NCI-H2107 treated with DMSO at 0.1 percent for 48 hours (cell line): Measurements from ENCODE around the gene ABTB1.

ENCODE experiments used
- DNase-seq: peaks from one replicate; lab custom pipeline; 2025; ENCODE audit not compliant: unreplicated experiment; lab: John Stamatoyannopoulos, UW

ABTB1 gene

GRCh38 chr3:127718245-127718915 lies 45.6 kb downstream of the ABTB1 start:
- no peak for DNase-seq

DNA sequence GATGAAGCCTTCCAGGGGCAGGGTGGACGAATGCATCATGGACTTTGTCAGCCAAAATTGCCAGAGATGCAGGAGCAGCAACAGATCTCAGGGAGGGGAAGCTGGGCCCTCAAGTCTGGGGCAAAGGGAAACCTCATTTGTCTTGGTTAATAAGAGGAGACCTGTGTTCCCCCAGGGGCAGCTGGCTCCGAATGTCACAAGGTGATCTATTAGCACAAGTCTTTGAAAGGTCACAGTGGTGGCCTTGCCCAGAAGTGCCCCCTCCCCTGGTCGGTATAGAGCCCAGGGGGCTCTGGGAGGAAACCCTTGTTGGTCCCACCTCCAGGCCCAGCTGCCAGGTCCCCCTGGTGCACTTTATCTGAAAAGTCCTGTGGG lies 46.2 kb downstream of the ABTB1 start:
- DNase-seq, result no peak

DNA sequence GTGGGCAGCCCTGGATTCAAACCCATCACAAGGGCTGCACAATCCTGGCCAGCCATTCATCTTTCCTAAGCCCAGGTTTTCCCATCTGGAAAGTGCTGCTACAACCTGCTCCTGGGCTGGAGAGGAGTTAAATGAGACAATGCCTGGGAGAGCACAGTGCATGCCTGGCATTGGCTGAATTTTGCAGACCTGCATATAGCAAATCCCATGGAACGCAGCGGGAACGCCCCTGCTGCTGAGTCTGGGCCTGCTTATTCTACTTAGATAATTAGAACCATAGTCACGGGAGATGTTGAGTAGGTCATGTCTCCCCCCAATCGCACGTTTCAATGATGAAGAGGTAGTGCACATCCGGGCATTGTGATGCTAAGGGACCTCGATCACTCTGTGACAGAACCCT lies 46.6 kb downstream of the ABTB1 start:
- no peak for DNase-seq

GRCh38 chr3:127720161-127720823 lies 47.5 kb downstream of the ABTB1 start:
- no peak for DNase-seq

DNA sequence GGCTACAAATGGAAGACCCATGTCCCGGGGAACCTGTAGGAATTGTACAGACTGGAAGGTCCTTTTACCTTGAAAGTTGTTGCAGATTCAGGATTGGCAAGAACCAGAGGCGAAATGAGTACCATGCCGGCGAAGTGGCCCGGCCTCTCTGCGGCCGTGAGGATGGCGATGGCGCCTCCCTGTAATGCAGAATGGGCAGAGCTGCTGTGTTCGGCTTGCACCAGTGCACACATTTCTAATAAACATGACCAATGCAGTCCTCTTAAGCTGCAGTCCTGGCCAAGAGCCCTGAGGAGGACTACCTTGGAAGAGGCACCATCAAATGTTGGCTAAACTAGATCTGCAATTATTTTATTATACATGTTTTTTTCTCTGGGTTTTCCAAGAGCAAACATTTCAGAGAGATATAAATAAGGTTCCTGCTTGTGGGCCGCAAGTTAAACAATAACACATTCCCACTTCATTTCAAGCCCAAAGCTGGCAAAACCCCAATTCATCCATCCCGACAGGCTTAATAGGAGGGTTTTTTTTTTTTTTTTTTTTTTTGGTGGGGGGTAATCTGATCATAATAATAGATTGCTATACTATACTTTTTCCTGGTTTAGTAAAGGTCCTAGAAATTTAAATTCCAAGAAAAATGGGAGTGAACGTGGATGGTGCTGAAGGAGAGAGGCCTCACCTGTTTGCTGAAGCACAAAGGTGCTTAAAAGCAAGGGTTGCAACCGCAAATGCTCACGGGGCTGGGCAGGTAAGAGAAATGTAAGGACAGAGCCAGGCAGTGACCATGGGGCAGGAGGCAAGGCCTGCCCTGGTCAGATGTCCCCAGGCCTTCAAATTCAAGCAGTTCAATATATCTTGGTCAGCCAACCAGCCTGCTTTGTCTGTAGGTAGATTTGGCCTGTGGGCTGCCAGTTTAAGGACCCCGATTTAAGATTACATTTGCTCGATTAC lies 48.5 kb downstream of the ABTB1 start:
- no peak for DNase-seq

GRCh38 chr3:127722091-127722784 lies 49.5 kb downstream of the ABTB1 start:
- no peak for DNase-seq

DNA sequence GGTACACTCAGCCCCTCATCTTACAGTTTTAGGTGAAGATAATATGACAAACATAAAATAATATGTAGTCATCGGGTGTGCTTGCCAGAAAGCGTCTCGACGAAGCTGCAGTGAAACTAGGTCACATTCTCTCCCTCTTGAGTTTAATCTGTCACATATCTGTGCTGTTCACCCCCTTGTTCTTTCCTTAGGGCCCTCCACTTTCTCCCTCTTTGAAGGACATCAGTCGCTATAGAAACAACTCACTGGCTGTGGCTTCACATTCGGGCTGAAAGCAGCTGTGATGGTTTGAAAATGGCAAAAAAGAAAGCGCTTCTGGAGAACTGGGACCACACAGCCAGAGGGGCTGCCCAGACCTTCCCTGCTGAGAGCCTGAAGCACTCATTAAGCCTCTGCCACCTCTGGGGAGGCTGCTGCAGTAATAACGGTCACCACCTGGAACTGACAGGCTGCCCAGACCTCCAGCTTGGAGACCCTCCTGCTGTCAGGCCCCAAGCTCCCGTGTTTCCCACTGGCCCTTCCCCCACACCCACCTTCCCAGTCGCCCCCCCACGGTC lies 50.3 kb downstream of the ABTB1 start:
- peak; percentile 48 for DNase-seq

- DNase-seq, result no peak
Measured at GRCh38 chr3:127726894-127727293, 54.1 kb downstream of the ABTB1 start.

GRCh38 chr3:127728417-127729015 lies 55.8 kb downstream of the ABTB1 start:
- DNase-seq, result no peak

- peak; percentile 56 for DNase-seq
Measured at GRCh38 chr3:127729556-127730056, 56.9 kb downstream of the ABTB1 start.

- DNase-seq, result no peak
Measured at GRCh38 chr3:127730171-127730570, 57.4 kb downstream of the ABTB1 start.
